Duodenal mucosa (tissue), 2 donors: ENCODE results near the gene LBHD1.

Source experiments
- H3K27ac ChIP-seq: one replicate; pipeline ENCODE4 v1.7.0; 2013; ENCODE audit warnings: low read depth, low read length
- H3K27me3 ChIP-seq, 2 donors: one replicate each; pipeline ENCODE4 v1.7.0; 2013; ENCODE audit warnings: low read length in 2 of 2, control low read depth in 1 of 2; ENCODE audit not compliant: insufficient read depth in 2 of 2, control insufficient read depth in 1 of 2
- H3K36me3 ChIP-seq, 2 donors: one replicate each; pipeline ENCODE4 v1.7.0; 2013; ENCODE audit warnings: low read length in 2 of 2, control low read depth in 1 of 2; ENCODE audit not compliant: insufficient read depth in 2 of 2, control insufficient read depth in 1 of 2
- H3K4me1 ChIP-seq, 2 donors: one replicate each; pipeline ENCODE4 v1.7.0; 2013; ENCODE audit warnings: low read length in 2 of 2, control low read depth in 1 of 2; ENCODE audit not compliant: insufficient read depth in 2 of 2, control insufficient read depth in 1 of 2
- H3K4me3 ChIP-seq, 2 donors: one replicate each; pipeline ENCODE4 v1.7.0; 2013; ENCODE audit warnings: low read length in 2 of 2, low read depth in 1 of 2
- H3K9ac ChIP-seq, 2 donors: one replicate each; pipeline ENCODE4 v1.7.0; 2013; ENCODE audit warnings: low read length in 2 of 2, low read depth in 1 of 2
- H3K9me3 ChIP-seq, 2 donors: one replicate each; pipeline ENCODE4 v1.7.0; 2013; ENCODE audit warnings: low read length in 2 of 2, control low read depth in 1 of 2; ENCODE audit not compliant: control insufficient read depth in 1 of 2

Gene LBHD1

DNA sequence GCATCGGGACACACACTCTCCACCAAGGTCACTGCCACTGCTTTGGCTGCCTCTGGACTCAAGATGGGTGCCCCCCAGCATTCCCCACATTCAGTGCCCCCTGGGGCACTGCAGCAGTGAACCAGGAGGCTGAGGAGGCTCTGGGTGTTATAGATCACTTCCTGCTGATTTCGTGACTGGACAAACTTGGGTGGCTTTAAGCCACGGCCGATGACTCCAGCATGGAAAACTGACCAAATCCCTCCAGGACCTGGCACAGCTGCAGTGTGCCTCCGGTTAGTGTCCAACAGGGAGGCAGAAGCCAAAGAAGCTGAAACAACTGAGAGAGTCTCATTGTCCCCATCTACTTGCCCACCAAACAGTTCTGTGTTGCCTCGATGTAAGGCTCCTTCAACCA lies 24.5 kb downstream of the LBHD1 start:
- peaks cover 17 to 37% of the 10 kb centered on the region in 2 donors for H3K36me3 ChIP-seq
- H3K9me3 ChIP-seq = no peaks in the 10 kb centered on the region
- no peak overlapping the region for H3K9ac ChIP-seq
- no peak overlapping the region for H3K27ac ChIP-seq
- peaks cover 23 to 35% of the 10 kb centered on the region in 2 donors for H3K4me1 ChIP-seq
- no peak overlapping the region for H3K4me3 ChIP-seq
- no peaks in the 10 kb centered on the region for H3K27me3 ChIP-seq

DNA sequence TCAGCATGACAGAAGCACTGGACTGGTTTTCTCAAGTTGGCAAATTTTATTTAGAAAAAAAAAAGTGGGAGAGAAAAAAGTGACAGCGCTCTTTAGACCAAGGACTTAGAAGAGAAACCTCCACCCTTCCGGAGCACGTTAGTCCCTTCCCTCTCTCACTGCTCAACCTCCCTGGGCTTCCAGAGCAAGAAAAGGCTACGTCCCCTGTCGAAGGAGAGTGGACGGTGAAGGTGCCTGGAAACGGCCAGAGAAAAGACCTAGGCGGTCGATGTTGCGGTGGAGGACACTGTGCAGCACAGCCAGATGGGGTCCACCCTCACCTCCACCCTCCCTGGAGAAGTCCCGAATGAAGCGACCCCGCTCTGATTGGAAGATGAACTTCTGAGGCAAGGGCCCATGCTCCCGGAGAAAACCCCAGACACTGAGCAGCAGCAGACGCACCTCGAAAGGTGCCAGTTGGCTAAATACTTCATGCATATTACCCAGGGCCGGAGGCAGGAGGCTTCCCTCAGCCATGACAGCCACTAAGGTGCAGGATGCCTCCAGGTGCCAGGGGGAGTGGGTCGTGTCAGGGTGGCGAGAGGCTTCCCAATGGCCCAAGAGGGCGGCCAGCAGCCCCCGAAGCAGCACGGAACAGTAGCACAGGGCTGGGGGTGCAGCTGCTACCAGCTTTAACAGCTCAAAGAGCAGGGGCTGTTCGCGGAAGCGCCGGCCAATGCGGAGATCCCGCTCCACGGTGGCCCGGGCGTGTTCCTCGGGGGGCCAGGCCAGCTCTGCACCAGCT lies 25.1 kb downstream of the LBHD1 start:
- H3K9me3 ChIP-seq = no peaks in the 10 kb centered on the region
- peak overlapping the region in 1 of 2 donors; percentile 43 for H3K9ac ChIP-seq
- H3K27me3 ChIP-seq = no peaks in the 10 kb centered on the region
- H3K4me3 ChIP-seq = peak overlapping the region; percentile 38 to 57
- peaks cover 17 to 40% of the 10 kb centered on the region in 2 donors for H3K36me3 ChIP-seq
- H3K27ac ChIP-seq = no peak overlapping the region
- H3K4me1 ChIP-seq = peaks cover 17 to 29% of the 10 kb centered on the region in 2 donors

DNA sequence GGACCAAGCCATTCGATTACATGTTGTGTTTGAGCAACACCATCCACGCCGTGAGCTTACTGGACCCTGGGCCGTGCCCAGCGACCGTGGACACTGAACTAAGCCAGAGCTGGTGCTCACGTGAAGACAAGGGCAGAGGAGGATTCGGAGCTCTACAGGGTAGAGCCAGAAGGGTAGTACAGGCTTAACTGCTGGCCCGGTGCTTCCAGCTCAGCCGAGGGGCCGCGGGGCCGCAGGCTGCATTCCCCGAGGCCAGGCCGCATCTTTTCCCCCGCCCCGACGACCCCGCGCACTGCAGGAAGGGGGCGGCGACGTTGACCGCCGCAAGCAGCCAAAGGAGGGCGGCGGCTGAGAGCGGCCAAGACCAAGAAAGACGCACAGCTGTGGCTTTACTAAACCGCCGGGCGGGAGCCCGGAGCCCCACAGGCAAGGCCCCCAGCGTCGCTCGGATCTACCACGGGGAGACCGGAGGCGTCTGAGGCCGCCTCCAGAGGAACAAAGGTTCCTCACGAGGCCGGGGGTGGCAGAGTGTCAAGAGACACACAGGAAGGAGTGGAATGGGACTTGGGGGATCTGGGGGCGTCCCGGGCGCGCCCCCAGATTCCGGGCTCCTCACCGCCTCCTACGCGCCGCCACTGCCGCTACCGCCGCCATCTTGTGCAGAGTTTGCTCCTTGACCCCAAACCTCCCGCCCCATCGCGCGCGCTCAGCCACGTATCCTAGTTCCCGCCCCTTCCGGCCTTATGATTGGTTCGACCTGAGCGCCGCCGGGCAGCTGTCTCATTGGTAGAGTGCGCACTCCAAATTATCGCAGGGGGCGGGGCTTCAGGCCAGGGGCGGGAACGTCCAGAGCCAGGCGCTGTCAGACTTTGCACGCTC lies 25.9 kb downstream of the LBHD1 start, which contains the start of gene GANAB:
GANAB (minus strand) TSS at position 668 of the 879 bp plus-strand sequence; CDS start at position 654, 14 bp downstream.
- Histone ChIP-seq H3K9ac (peak within 1 kb of the TSS; percentile 81 to 85), H3K9me3 (no peaks in the 10 kb centered on the region), H3K4me3 (peak within 1 kb of the TSS; percentile 89 to 96), H3K27ac (peak within 1 kb of the TSS; percentile 63), H3K4me1 (peaks cover 17 to 23% of the 10 kb centered on the region in 2 donors), H3K27me3 (no peaks in the 10 kb centered on the region), H3K36me3 (peaks cover 17 to 40% of the 10 kb centered on the region in 2 donors)

DNA sequence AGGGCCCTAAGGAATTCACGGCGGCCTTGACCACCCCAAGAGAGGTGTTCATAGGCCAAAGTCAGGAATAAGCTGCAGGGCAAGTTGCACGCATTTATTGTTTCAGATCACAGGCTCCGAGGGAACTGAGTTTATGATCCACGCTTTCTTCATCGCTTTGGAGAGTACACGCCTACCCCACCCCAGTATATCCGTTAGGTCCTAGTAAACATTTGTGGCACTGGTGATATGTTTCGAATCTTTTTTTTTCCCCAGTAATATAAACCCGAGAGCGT lies 26.5 kb downstream of the LBHD1 start:
- Histone ChIP-seq H3K9me3 (no peaks in the 10 kb centered on the region), H3K4me1 (peaks cover 17 to 23% of the 10 kb centered on the region in 2 donors), H3K36me3 (peaks cover 17 to 40% of the 10 kb centered on the region in 2 donors), H3K27ac (no peak overlapping the region), H3K4me3 (peak overlapping the region; percentile 89 to 96), H3K27me3 (no peaks in the 10 kb centered on the region), H3K9ac (peak overlapping the region; percentile 81 to 85)

DNA sequence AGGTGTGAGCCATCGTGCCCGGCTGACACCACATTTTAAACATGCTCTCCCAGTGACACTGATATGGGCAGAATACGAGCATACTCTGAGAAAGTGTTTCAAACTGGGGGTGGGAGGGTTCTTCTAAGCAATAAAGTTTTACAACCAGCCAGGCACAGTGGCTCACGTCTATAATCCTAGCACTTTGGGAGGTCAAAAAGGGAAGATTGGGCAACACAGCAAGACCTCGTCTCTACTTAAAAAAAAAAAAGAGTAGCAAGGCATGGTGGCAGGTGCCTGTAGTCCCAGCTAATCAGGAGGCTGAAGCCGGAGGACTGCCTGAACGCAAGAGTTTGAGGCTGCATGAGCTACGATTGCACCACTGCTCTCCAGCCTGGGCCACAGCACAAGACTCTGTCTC lies 27.8 kb downstream of the LBHD1 start:
- Histone ChIP-seq H3K4me1 (peaks cover 17 to 23% of the 10 kb centered on the region in 2 donors), H3K9me3 (no peaks in the 10 kb centered on the region), H3K9ac (no peak overlapping the region), H3K27me3 (no peaks in the 10 kb centered on the region), H3K27ac (no peak overlapping the region), H3K4me3 (no peak overlapping the region), H3K36me3 (peaks cover 19 to 38% of the 10 kb centered on the region in 2 donors)

DNA sequence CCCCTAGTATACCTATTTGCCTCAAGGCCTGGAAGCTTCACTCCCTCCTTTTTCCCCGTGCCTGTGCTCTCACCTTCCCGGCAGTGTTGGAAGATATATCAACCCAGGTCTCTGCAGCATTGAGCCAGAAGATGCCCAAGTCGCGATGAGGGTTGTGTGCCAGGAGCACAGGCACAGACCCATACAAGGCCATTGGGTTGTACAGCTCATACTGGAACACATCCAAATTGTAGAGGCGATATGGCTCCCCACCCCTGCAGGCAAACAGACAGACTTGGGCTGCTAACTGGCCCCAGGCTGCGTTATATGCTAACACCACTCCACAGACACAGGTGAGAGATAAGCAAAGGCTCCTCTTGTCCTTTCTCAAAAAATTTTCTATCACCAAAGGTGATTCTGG lies 39.6 kb downstream of the LBHD1 start:
- Histone ChIP-seq H3K36me3 (peaks cover 63 to 83% of the 10 kb centered on the region in 2 donors), H3K4me1 (no peaks in the 10 kb centered on the region), H3K27ac (no peak overlapping the region), H3K4me3 (no peak overlapping the region), H3K27me3 (no peaks in the 10 kb centered on the region), H3K9ac (no peak overlapping the region), H3K9me3 (no peaks in the 10 kb centered on the region)

DNA sequence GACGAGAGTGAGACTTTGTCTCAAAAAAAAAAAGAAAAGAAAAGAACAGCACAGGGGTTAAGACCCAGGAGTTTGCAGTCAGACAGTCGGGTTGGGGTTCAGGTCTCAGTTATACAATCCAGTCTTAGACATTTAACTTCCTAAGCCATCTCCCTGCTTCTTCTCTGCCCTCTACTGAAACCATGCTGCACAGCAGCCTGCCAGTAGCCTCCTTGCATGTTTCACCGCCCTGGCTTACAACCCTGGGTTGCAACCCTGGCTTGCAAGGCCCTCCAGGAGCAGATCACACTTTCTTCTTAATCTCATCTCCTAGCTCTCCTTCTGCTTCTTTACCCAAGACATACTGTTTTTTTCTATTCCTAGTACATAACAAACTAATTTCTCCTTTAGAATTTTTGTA lies 44.4 kb downstream of the LBHD1 start:
- peaks cover 58 to 76% of the 10 kb centered on the region in 2 donors for H3K36me3 ChIP-seq

DNA sequence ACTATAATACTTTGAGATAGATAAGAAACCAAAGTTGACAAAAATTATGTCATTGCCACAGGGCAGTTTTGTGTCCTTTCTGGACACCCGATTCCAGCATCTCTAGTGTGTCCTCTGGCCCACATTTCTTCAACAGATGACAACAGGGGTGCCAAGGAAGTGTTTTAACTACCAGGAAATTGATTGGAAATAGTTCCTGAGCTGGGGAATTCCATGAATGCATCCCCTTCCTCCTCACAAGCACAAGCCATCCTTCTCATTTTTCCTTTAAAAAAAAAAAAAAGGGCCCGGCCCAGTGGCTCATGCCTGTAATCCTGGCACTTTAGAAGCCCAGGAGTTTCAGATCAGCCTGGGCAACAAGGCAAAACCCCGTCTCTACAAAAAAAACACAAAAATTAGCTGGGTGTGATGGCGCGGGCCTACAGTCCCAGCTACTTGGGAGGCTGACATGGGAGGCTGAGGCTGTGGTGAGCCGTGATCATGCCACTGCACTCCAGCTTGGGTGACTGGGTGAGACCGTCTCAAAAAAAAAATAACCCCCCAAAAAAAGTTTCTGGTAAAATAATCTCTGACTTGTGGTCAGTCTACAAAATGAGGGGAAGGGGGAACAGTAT lies 49.5 kb downstream of the LBHD1 start:
- Histone ChIP-seq H3K27ac (peak overlapping the region; percentile 71), H3K4me1 (peaks cover 5 to 10% of the 10 kb centered on the region in 2 donors), H3K9me3 (no peaks in the 10 kb centered on the region), H3K36me3 (peaks cover 22 to 27% of the 10 kb centered on the region in 2 donors), H3K27me3 (no peaks in the 10 kb centered on the region), H3K9ac (peak overlapping the region in 1 of 2 donors; percentile 34), H3K4me3 (peak overlapping the region; percentile 85 to 92)

More for the DNA sequence above, 44.4 kb downstream of the LBHD1 start:
- Histone ChIP-seq H3K27ac (no peak overlapping the region), H3K27me3 (no peaks in the 10 kb centered on the region), H3K4me3 (no peak overlapping the region), H3K4me1 (no peaks in the 10 kb centered on the region), H3K9me3 (no peaks in the 10 kb centered on the region), H3K9ac (no peak overlapping the region)

DNA sequence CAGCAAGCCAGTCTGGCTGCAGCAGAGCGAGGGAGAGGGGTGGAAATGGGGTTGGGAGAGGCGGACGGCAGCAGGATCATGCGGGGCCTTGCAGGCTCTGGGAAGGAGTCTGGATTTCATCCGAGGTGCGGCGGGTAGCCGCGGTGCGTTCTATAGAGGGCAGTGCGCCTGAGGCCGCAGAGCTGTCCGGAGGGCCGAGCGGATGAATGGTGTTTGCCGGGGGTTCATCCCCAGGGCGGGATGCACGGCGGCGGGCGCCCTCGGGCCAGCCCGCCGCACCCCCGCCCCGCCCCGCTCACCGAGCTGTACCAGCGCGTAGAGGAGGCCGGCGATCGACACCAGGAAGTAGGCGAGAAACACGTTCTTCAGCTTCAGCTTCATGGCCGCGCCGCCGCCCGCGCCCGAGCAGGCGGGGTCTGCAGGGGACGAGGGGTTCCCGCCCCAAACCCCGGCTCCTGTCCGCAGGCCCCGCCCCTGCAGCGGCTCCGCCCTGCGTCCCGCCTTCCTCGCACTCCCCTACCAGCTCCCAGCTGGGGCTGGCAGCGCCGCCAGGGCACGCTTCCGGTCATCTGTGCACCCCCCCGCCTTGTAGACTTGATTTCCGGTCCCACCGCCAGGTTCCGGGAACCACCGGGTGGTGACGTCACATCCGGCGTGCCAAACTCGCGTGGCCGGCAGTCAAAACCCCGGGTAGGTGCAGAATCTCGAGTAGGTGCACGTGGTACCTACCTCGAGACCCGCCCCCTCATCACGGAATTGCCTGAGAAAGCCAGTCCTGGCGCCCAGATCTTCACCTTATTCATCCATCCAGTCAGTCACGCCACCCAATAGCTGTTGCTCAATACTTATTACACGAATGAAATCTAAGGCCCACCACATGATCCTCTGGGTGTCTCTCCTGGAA lies 50.2 kb downstream of the LBHD1 start, which contains the start of gene B3GAT3:
B3GAT3 (minus strand) TSS at position 420 of the 904 bp plus-strand sequence; CDS start at position 381, 39 bp downstream.
- Histone ChIP-seq H3K27me3 (no peaks in the 10 kb centered on the region), H3K4me3 (peak within 1 kb of the TSS; percentile 85 to 92), H3K4me1 (peaks cover 5 to 10% of the 10 kb centered on the region in 2 donors), H3K9ac (peak within 1 kb of the TSS; percentile 65 to 84), H3K36me3 (peaks cover 18 to 26% of the 10 kb centered on the region in 2 donors), H3K9me3 (no peaks in the 10 kb centered on the region), H3K27ac (peak within 1 kb of the TSS; percentile 71)
